ENCODE results near the gene YWHAB. TPM values are rescaled to one million over a fixed set of nuclear protein-coding genes. Genes with fewer than 3 reads are reported as not detected.

The YWHAB gene
- polyA plus RNA-seq, 1 of the 3 experiments (the other 2 are of a cell fraction), result 84.3 TPM

Other genes starting within 250 kb of the YWHAB start
- 25.7 and 28.3 TPM in 2 replicates for gene ADA, start 234.0 kb upstream of the YWHAB start, polyA plus RNA-seq (2012; rRNA removed)
- gene CCN5, start 170.3 kb upstream of the YWHAB start, polyA plus RNA-seq (2012; rRNA removed), result 0.05 TPM in 2 replicates
- 0.02 and 0.10 TPM in 2 replicates for gene KCNK15, start 139.8 kb upstream of the YWHAB start, polyA plus RNA-seq (2012; rRNA removed)
- gene RIMS4, start 75.2 kb upstream of the YWHAB start, polyA plus RNA-seq (2012; rRNA removed), result 0.13 and 0.44 TPM in 2 replicates
- gene PABPC1L, start 24.4 kb downstream of the YWHAB start, polyA plus RNA-seq (2012; rRNA removed), result 205 and 251 TPM in 2 replicates
- gene TOMM34, start 74.7 kb downstream of the YWHAB start, polyA plus RNA-seq (2012; rRNA removed), result 40.5 and 51.4 TPM in 2 replicates
- 11.4 and 17.2 TPM in 2 replicates for gene STK4, start 80.8 kb downstream of the YWHAB start, polyA plus RNA-seq (2012; rRNA removed)
- gene KCNS1, start 215.4 kb downstream of the YWHAB start, polyA plus RNA-seq (2012; rRNA removed), result 0.07 and 0.13 TPM in 2 replicates
- gene WFDC5, start 229.5 kb downstream of the YWHAB start, polyA plus RNA-seq (2012; rRNA removed), result 0.08 and 0.11 TPM in 2 replicates
- gene WFDC12, start 238.8 kb downstream of the YWHAB start, polyA plus RNA-seq (2012; rRNA removed), result not detected in 2 replicates

All from SK-N-SH (cell line).